NT2/D1 (cell line): ENCODE results near the gene KLK10.
"Not testable (repeated sequence)": the region's sequence is repeated elsewhere in the genome, so short reads cannot be mapped to it uniquely, and the experiment has no call there.

Source experiments
- DNase-seq: peaks from one replicate; pipeline ENCODE4 v3.0.0-alpha.2; 2011; ENCODE audit warnings: low read depth, low spot score
- H3K27me3 ChIP-seq: 2 replicates; pipeline ENCODE4 v1.6.0; 2011; ENCODE audit warnings: mild to moderate bottlenecking; ENCODE audit not compliant: insufficient read length, insufficient read depth
- H3K36me3 ChIP-seq: 2 replicates; pipeline ENCODE4 v1.6.1; 2011; ENCODE audit warnings: mild to moderate bottlenecking, low read length, mixed read lengths; ENCODE audit not compliant: insufficient read depth, insufficient read length
- H3K4me1 ChIP-seq: 2 replicates; pipeline ENCODE4 v1.5.1; 2011; ENCODE audit not compliant: insufficient read depth, insufficient read length
- H3K4me3 ChIP-seq: 2 replicates; pipeline ENCODE4 v1.5.1; 2011; ENCODE audit warnings: low read depth; ENCODE audit not compliant: insufficient read length
- H3K9ac ChIP-seq: 2 replicates; pipeline ENCODE4 v1.6.0; 2011; ENCODE audit warnings: low read depth; ENCODE audit not compliant: insufficient read length
- H3K9me3 ChIP-seq: 2 replicates; pipeline ENCODE4 v1.5.1; 2011; ENCODE audit warnings: mild to moderate bottlenecking, low read length; ENCODE audit not compliant: insufficient read depth
- SUZ12 ChIP-seq: IDR thresholded peaks from 2 replicates; pipeline ENCODE4 v1.6.1; 2011; ENCODE audit not compliant: insufficient read length, insufficient read depth; ENCODE audit errors: extremely low read depth
- YY1 ChIP-seq: IDR thresholded peaks from 2 replicates; pipeline ENCODE4 v1.6.1; 2011; ENCODE audit not compliant: insufficient read length, insufficient read depth
- ZNF274 ChIP-seq: IDR thresholded peaks from 2 replicates; pipeline ENCODE4 v1.6.1; 2011; ENCODE audit warnings: mild to moderate bottlenecking, low read depth, low read length

KLK10 gene

DNA sequence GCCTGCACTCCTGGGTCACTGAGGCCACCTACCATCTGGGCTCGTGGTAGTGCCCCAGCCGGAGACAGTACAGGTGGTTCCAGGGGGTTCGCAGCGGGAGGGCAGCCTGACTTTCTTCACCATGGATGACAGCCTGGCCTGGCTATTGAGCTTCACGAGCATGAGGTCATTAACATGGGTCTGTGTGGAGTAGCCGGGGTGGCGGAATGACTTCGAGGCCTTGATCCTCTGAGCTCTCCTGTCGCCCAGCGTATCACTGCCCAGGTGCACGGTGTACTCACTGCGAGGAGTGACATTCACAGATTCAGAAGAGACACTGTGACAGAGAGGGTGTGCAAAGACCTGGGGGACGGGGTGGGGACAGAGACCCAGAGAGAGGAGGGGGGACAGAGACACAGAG lies 39.3 kb downstream of the KLK10 start:
- no peak overlapping the region for H3K9ac ChIP-seq
- no peaks in the 10 kb centered on the region for H3K36me3 ChIP-seq
- no peak for DNase-seq
- no peaks in the 10 kb centered on the region for H3K9me3 ChIP-seq
- H3K4me1 ChIP-seq = peaks cover 9% of the 10 kb centered on the region
- no peaks in the 10 kb centered on the region for H3K27me3 ChIP-seq
- TF ChIP-seq SUZ12 (no peak), ZNF274 (no peak), YY1 (no peak)
- no peak overlapping the region for H3K4me3 ChIP-seq

DNA sequence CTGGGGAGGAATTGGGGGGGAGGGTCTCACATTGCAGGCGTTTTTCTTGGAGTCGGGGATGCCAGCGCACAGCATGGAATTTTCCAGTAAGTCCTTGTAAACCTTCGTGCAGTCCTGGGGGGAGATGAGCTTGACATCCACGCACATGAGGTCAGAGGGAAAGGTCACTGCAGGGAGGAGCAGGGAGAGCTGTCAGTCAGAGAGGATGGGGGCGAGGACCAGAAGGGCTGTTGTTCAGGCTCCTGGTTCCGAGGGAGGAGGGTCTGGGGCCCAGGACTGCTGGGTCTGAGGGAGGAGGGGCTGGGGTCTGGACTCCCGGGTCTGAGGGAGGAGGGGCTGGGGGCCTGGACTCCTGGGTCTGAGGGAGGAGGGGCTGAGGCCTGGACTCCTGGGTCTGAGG lies 39.8 kb downstream of the KLK10 start:
- H3K9me3 ChIP-seq = no peaks in the 10 kb centered on the region
- TF ChIP-seq SUZ12 = no peak
- TF ChIP-seq YY1 = no peak
- no peak for TF ChIP-seq ZNF274
- no peaks in the 10 kb centered on the region for H3K27me3 ChIP-seq
- H3K9ac ChIP-seq = no peak overlapping the region
- H3K36me3 ChIP-seq = no peaks in the 10 kb centered on the region
- H3K4me1 ChIP-seq = peaks cover 9% of the 10 kb centered on the region
- no peak for DNase-seq
- no peak overlapping the region for H3K4me3 ChIP-seq

DNA sequence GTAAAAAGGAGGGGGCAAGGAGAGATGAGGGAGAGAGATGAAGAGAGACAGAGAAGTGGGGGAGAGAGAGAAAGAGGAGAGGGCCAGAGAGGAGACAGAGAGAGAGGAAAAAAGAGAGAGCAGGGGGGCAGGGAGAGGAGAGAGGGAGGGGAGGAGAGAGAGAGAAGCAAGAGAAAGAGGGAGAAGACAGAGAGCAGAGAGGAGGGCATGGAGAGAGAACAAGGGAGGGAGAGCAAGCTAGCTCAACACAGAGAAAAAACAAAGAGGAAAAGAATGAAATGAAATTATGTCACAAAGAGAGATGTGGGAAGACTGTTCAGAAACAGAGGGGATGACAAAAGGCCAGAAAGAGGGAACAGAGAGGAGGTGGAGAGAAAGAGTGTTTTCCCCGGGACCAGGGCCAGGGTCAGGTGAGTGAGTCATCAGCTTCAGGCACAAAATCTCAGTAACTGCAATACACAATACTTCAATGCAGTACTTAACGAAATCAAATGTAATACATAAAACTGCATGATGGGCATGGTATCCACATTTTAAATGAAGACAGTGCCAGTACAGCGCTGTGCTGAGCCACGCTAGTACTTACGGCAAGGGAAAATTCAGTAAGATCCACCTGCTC lies 40.6 kb downstream of the KLK10 start:
- H3K27me3 ChIP-seq = no peaks in the 10 kb centered on the region
- no peaks in the 10 kb centered on the region for H3K9me3 ChIP-seq
- DNase-seq = no peak
- H3K4me3 ChIP-seq = no peak overlapping the region
- no peak overlapping the region for H3K9ac ChIP-seq
- H3K36me3 ChIP-seq = no peaks in the 10 kb centered on the region
- TF ChIP-seq ZNF274 (no peak), SUZ12 (no peak), YY1 (no peak)
- H3K4me1 ChIP-seq = peaks cover 9% of the 10 kb centered on the region

DNA sequence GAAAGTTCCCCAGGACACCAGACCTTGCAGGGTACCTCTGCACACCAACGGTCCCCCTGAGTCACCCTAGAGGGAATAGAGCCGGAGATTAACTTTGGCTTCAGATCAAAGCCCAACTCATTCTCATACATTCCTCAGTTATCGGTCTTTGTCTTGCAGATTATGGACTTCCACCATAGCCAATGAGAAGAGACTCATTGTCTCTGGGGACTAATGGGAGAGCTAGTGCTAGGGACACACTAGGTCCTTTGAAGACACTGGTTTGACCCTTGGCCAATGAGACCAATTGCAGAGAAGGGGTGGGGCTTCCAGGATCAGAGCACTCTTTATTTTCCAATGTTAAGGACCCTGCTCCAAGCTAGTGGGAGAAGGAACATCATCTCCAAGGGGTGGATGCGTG lies 41.9 kb downstream of the KLK10 start:
- Histone ChIP-seq H3K9me3 (no peaks in the 10 kb centered on the region), H3K27me3 (no peaks in the 10 kb centered on the region), H3K36me3 (no peaks in the 10 kb centered on the region), H3K4me1 (peaks cover 9% of the 10 kb centered on the region), H3K4me3 (no peak overlapping the region), H3K9ac (no peak overlapping the region)
- TF ChIP-seq ZNF274 (no peak), YY1 (no peak), SUZ12 (no peak)
- DNase-seq = no peak

DNA sequence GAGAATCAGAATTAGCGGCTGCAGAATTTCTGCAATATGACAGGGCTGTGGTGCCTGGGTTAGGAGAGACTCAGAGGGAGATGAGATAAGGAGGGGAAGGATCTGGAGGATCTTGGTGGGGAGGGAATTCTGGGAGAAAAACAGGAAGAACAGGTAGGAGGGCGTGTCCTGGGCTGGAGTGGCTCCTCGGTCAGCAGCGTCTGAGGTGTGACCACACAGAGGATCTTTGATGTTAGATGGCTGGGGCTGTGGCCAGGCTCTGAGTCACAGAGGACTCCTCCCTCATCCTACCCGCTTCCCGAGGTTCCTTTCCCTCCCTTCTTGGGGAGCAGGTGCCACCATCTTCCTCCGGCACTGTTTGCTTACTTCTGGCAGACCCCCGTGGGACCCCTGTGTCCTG lies 43.7 kb downstream of the KLK10 start:
- no peak overlapping the region for H3K9ac ChIP-seq
- no peaks in the 10 kb centered on the region for H3K27me3 ChIP-seq
- H3K36me3 ChIP-seq = no peaks in the 10 kb centered on the region
- DNase-seq = no peak
- H3K4me3 ChIP-seq = no peak overlapping the region
- H3K9me3 ChIP-seq = no peaks in the 10 kb centered on the region
- H3K4me1 ChIP-seq = peaks cover 6% of the 10 kb centered on the region
- TF ChIP-seq ZNF274 (no peak), YY1 (no peak), SUZ12 (no peak)

DNA sequence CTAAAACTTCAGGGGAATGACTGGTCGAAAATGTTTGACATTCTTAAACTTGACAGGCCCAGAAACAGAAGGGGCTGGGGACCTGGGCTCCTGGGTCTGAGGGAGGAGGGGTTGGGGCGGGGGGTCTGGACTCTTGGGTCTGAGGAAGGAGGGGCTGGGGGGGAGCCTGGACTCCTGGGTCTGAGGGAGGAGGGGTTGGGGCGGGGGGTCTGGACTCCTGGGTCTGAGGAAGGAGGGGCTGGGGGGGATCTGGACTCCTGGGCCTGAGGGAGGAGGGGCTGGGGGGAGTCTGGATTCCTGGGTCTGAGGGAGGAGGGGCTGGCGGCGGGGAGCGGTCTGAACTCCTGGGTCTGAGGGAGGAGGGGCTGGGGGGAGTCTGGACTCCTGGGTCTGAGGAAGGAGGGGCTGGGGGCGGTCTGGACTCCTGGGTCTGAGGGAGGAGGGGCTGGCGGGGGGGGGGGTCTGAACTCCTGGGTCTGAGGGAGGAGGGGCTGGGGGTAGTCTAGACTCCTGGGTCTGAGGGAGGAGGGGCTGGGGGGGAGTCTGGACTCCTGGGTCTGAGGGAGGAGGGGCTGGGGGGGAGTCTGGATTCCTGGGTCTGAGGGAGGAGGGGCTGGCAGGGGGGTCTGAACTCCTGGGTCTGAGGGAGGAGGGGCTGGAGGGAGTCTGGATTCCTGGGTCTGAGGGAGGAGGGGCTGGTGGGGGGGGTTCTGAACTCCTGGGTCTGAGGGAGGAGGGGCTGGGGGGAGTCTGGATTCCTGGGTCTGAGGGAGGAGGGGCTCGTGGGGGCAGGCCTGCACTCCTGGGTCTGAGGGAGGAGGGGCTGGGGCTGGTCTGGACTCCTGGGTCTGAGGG lies 44.6 kb downstream of the KLK10 start:
- Histone ChIP-seq H3K9ac (no peak overlapping the region), H3K4me3 (no peak overlapping the region), H3K27me3 (no peaks in the 10 kb centered on the region), H3K36me3 (no peaks in the 10 kb centered on the region), H3K9me3 (no peaks in the 10 kb centered on the region), H3K4me1 (peaks cover 3% of the 10 kb centered on the region)
- TF ChIP-seq YY1 (no peak), SUZ12 (no peak), ZNF274 (no peak)
- no peak for DNase-seq

DNA sequence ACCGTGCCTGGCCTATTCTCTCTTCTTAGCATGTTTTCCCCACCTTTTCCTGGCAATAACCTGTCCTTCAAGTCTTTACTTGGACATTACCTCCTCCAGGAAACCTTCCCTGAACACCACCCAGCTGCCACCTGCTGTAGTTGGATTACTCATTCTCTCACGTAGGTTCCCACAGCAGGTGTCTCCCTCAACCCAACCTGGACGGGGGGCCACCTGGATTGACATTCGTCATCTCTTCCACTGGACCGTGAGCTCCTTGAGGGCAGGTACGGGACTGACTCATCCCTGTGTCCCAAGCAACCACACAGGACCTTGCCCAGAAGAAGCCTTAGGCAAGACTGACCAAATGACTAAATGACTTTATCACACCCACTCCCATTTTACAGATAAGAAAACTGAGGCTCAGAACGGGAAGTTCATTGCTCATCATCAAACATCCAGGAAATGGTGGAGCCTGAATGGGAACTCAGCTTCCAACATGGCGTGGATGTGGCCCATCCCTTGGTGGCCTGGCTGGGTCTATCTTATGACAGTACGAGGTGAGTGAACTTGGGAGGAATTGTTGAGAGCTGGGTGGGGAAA lies 46.6 kb downstream of the KLK10 start:
- no peaks in the 10 kb centered on the region for H3K27me3 ChIP-seq
- H3K4me1 ChIP-seq = peaks cover 9% of the 10 kb centered on the region
- DNase-seq = no peak
- H3K4me3 ChIP-seq = no peak overlapping the region
- no peaks in the 10 kb centered on the region for H3K9me3 ChIP-seq
- no peaks in the 10 kb centered on the region for H3K36me3 ChIP-seq
- TF ChIP-seq ZNF274 = no peak
- no peak overlapping the region for H3K9ac ChIP-seq

DNA sequence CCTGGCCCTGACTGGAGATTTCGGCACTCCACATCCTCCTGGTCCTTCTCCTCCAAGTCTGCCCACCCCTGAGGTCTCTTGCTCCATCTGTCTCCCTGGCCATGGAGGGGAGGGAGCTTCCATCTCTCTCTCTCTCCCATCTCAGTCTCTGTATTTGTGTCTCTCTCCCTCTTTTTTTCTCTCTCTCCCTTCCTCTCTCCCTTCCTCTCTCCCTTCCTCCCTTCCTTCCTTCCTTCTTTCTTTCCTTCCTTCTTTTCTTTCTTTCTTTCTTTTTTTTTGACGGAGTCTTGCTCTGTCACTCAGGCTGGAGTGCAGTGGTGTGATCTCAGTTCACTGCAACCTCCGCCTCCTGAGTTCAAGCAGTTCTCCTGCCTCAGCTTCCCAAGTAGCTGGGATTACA lies 49.7 kb downstream of the KLK10 start:
- not testable (repeated sequence) for DNase-seq, H3K9ac ChIP-seq, H3K36me3 ChIP-seq, H3K4me3 ChIP-seq, H3K9me3 ChIP-seq, H3K27me3 ChIP-seq
- H3K4me1 ChIP-seq = peaks cover 11% of the 10 kb centered on the region
